Stimulated activated CD4-positive, alpha-beta T cell treated with anti-CD3 and anti-CD28 coated beads, Interleukin-2, amount 100 ng/mL, for 4 hours (primary cell): Measurements from ENCODE around the gene EPB41L2.
"Not testable (repeated sequence)": the region's sequence is repeated elsewhere in the genome, so short reads cannot be mapped to it uniquely, and the experiment has no call there.

Source experiments
- DNase-seq: peaks from one replicate; pipeline ENCODE4 v3.0.0-alpha.2; 2020; ENCODE audit warnings: low read depth

The EPB41L2 gene

GRCh38 chr6:131003488-131004386, 59.3 kb downstream of the EPB41L2 start:
- no peak for DNase-seq

GRCh38 chr6:131002661-131002980, 60.4 kb downstream of the EPB41L2 start:
- no peak for DNase-seq

- DNase-seq: no peak
These were observed 60.9 kb downstream of the EPB41L2 start for GRCh38 chr6:131001945-131002660.

DNA sequence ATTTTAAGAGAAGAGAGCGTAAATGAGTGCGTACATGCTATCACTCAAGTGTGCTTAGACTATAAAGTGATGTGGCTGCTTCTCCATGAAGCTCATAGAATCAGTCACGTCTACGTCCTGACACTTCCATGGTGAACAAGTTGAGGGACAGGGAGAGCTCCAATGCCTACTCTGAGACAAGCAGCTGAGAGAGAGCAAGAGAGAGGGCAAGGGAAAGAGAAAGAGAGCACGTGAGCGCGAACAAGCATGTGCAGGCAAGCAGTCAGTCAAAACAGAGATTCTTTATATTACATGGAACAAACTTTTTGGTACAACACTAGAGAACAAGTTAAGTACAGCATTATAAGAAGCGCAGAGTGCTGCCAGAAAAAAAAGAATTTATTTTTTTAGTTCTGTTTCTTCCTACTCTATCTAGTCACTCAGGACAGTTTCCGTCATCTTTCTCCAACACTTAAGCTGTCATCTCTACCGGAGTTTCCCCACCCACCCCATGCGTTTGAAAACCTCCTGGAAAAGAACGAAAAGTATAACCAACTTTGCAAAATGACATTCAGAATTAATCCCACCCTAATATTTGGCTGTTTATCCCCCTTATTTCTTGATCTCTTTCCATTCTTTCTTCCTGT, 61.8 kb downstream of the EPB41L2 start:
- DNase-seq: no peak

- no peak for DNase-seq
These were observed 62.5 kb downstream of the EPB41L2 start for GRCh38 chr6:131000544-131000943.

GRCh38 chr6:130997061-130997753, 65.8 kb downstream of the EPB41L2 start:
- DNase-seq: no peak

DNA sequence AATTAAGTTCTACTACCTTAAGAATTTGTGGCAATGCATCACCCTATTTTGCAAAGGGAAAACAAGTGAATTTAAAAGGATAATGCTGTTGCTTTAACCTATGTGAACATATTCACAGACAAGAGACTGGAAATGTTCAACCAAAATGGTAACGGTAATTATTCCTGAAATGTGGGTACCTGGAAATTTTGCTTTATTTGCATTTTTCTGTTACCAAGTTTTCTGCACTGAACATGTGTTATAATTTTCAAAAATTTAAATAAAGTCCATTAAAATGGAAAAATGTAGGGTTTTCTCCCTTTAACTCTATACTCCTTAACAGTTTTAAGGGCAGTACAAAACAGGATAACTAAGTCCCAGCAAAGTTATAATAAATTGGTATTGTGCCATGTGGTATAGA, 66.4 kb downstream of the EPB41L2 start:
- no peak for DNase-seq

GRCh38 chr6:130995783-130996447, 67.1 kb downstream of the EPB41L2 start:
- DNase-seq: no peak

GRCh38 chr6:130994319-130995097, 68.5 kb downstream of the EPB41L2 start:
- DNase-seq: no peak

GRCh38 chr6:130993292-130993765, 69.7 kb downstream of the EPB41L2 start:
- DNase-seq: no peak

GRCh38 chr6:130991422-130992137, 71.5 kb downstream of the EPB41L2 start:
- no peak for DNase-seq

DNA sequence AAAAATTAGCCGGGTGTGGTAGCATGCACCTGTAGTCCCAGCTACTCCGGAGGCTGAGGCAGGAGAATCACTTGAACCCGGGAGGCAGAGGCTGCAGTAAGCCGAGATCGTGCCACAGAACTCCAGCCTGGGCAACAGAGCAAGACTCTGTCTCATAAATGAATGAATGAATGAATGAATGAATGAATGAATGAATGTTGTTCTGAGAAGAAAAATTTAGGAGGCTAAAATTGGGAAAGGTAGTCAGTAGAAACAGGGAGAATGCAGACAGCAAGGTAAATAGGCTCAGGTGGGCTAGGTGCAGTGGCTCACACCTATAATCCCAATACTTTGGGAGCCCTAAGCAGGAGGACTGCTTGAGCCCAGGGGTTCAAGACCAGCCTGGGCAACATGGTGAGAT, 75.5 kb downstream of the EPB41L2 start:
- not testable (repeated sequence) for DNase-seq

- DNase-seq: no peak
These were observed 77.9 kb downstream of the EPB41L2 start for GRCh38 chr6:130985115-130985514.

- DNase-seq: no peak
These were observed 80.0 kb downstream of the EPB41L2 start for GRCh38 chr6:130982941-130983456.

- no peak for DNase-seq
These were observed 80.9 kb downstream of the EPB41L2 start for GRCh38 chr6:130982135-130982534.

DNA sequence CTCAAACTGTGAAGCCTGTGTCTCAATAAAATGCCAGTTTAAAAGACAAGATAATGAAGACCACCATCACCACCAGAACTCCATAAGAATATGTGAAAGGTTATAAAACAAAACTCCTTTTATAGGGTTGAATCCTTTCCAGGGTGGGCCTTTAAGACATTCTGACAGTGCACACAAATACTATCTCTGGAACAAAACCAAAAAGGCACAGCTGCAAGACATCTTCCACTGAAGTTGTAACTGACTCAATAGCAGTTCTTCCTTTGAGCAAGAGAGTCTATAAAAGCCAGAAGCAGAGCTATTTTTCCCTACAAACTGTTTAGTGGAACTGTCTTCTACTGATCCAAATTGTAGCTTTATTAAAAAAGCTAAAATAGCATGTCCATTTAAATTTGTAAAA, 81.6 kb downstream of the EPB41L2 start:
- no peak for DNase-seq

DNA sequence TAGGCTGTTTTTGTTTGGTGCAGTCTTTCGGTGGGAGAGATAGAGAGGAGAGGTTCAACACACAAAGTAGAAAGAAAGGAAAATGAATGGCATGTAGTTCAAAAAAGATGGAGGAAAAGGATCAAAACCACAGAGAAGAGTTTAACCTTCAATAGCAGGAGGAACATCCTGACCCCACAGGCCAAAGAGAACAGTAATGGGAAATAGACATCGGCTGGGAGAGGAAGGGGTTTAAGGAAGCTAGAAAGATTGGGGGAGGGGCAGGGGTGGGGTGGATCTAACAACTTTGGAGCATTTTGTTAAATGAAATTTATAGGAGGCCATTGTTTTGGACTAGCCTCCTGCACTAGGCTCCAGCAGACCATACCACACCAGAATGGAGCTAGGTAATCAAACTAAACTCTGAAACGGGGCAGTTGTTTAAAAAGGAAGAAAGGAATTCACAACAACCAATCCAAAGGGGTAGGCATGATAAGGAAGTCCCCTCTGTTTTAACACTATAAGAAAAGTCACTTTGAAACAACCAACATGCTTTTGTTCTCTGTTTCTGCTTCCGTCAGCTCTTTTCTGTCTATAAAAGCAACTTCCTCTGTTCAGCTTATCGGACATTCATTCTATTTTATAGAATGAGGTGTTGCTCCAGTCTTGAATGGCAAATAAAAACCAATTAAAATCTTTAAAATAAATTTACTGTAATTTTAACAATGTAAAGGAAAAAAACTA, 82.6 kb downstream of the EPB41L2 start:
- DNase-seq: no peak

DNA sequence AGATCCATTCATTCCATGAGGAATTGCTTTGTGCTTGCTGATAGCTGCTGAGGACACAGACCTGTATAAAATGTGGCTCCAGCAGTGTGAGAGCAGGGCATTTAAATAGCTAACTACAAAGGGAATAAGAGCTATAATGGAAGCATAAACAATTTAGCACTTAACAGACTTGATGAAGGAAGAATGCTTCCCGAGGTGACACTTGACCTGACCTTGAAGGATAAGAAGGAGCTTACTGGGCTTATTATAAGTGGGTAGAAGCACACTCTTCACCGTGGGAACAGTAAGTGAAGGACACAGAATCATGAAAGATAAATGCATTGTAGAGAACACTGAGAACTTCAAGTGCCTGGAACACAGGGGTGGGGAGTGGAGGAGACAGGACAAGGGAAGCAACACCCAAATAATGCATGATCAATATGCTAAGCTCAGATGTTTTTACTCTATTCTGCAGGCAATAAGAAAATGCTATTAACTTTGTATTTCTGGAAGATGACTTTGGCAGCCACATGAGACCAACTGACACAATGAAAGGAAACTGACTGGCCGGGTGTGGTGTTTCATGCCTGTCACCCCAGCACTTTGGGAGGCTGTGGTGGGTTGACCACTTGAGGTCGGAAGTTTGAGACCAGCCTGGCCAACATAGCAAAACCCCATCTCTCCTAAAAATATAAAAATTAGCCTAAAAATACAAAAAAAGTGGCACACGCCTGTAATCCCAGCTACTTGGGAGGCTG, 84.2 kb downstream of the EPB41L2 start:
- no peak for DNase-seq

- no peak for DNase-seq
These were observed 84.9 kb downstream of the EPB41L2 start for GRCh38 chr6:130978180-130978579.
